Islet of Langerhans (tissue), 1 donor: ENCODE results near the gene ELAVL1.
"Not testable (repeated sequence)": the region's sequence is repeated elsewhere in the genome, so short reads cannot be mapped to it uniquely, and the experiment has no call there.

Experiments
- FAIRE-seq: peaks from one replicate; lab custom pipeline; 2011; peaks lifted over from hg19 to GRCh38; lab: Jason Lieb, UNC

ELAVL1 gene

DNA sequence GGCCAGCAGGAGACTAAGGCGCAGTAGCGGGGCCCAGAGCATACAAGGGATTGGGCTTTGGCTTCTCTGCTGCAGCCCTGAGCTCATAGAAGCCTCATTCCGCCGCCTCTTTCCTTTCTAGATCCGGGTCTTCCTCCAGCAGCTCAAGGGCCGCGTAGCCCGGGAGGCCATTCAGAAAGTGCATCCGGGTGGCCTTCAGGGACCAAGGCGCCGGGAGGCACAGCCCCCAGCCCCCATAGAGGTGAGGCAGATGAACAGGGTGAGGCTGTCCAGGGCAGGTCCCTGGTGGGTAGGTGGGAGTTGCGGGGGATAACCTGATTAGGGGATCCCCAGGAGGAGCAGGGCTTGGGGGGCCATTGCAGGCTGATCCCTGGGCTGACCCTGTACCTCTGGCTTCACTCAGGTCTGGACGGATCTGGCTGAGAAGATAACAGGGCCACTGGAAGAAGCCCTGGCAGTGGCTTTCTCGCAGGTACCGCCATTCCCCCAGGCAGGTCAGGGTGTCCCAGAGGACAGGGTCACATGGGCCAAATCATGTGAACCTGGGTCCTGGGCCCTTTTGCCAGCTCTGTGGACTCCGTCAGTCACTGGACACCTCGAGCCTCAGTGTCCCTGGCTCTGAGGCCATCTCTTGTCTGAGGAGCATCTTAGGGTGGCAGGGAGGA lies 84.0 kb downstream of the ELAVL1 start:
- no peak for FAIRE-seq

DNA sequence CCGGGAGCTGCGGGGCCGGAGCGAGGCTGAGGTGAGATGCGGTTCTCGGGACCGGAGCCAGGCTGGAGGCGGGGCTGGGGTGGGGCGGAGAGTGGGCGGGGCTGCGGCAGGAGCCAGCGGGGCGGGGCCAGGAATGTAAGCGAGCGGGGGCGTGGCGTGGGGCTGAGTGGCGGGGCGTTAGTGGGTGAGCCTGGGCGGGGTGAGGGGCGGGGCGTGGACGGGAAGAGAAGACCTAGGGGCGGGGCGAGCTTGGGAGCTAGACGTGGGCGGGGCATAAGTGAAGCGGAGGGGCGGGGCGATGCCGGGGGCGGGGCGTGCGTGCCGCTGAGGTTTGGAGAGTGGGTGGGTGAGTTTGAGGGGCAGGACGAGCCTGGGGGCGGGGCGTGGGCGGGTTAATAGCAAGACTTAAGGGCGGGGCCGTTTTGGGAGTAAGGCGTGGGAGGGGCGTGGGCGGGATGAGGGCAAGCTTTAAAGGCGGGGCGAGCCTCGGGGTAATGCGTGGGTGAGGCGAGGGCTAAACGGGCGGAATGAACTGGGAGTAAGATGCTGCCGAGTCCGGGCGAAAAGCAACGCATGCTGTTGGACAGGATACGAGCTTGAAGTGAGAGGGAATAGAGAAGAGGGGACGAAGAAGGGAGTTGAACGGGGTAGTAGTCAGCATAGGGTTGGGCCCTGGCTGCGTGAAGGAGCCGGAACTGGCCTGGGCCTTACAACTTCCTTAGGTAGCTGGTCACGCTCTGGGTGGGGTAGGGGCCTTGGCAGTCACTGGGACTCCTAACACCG lies 84.7 kb downstream of the ELAVL1 start:
- FAIRE-seq: no peak

DNA sequence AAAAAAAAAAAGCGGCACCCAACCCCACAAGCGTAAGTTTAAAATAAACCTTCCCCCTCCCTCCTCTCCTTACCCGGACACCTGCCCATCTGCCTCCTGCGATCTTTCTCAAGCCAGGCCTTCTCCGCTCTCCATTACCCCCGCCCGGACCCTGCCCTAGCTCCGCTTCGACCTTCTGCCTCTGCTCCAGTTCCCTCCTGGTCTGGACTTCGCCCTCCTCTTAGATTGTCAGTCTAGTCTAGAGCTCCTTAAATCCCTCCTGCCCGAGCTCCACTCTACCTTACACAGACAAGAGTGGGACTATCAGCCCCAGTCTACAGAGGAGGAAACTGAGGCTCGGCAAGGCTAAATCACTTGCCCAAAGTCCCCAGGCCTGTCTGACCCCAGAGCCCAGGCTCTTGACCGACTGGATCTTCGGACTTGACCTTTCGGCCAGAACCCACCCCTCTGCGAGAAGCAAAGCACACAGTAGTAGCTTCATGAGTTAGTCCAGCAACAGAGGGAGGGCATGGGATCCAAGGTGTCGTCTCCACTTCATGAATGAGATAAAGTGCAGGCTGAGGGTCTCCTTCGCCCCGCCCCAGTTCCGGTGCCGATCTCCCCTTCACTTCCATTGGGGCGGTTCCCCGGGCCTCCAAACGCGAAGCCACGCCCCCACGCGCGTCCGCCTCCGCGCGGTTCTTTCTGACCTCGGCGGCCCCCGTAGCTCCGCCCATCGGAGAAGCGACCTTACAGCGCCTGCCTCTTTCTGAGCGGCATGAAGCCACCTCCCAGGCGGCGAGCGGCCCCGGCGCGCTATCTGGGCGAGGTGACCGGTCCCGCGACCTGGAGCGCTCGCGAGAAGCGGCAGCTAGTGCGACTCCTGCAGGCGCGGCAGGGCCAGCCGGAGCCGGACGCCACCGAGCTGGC lies 85.6 kb downstream of the ELAVL1 start, which contains the start of gene SNAPC2:
Gene SNAPC2 (plus strand): TSS at position 729 of the 909 bp plus-strand sequence. CDS start 29 bp downstream, at position 758.
- FAIRE-seq: no peak

DNA sequence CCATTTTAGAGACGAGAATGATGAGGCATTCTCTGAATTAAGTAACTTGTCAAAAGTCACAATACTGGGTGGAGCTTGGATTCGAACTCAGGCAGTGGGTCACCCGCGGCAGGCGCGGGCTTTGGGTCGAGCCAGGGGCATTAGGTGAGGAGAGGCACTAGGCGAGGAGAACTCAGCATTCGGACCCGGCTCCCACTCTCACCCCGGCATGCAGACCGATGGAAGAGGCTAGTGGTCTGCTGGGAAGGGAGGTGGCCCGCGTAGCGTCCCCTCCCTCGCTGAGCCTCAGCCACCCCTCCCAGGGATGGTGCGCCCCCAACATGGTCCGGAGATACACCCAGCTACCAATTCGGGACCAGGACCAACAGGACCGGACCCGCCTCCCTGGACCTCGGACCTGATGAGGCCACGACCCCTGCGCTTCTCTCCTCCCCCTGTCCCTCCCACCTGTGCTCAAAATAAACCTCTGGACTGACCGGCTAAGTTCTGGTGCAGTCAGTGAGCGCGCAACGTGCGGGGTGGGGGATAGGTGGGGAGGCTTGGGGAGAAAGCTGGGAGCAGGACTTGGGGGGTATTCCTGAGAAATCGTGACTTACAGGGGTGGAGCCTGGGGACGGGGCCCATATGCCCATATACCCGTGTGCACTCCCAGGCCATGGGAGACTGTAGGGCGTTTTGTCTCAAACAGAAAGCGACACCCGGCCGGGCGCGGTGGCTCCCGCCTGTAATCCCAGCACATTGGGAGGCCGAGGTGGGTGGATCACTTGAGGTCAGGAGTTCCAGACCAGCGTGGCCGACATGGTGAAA lies 86.6 kb downstream of the ELAVL1 start:
- FAIRE-seq: no peak

DNA sequence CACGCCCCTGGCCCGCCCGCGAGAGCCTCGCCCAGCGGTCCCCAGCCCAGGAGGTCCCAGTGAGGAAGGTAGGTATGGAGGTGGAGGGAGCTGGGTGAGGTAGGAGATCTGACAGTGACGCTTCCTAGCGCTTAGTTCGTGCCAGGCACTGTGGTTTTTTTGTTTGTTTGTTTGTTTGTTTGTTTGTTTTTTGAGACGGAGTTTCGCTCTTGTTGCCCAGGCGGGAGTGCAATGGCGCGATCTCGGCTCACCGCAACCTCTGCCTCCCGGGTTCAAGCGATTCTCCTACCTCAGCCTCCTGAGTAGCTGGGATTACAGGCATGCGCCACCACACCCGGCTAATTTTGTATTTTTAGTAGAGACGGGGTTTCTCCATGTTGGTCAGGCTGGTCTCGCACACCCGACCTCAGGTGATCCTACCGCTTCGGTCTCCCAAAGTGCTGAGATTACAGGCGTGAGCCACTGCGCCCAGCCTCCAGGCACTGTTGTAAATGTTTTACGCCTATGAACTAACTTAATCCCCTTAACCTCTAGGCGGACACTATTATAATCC lies 87.3 kb downstream of the ELAVL1 start:
- FAIRE-seq: not testable (repeated sequence)

DNA sequence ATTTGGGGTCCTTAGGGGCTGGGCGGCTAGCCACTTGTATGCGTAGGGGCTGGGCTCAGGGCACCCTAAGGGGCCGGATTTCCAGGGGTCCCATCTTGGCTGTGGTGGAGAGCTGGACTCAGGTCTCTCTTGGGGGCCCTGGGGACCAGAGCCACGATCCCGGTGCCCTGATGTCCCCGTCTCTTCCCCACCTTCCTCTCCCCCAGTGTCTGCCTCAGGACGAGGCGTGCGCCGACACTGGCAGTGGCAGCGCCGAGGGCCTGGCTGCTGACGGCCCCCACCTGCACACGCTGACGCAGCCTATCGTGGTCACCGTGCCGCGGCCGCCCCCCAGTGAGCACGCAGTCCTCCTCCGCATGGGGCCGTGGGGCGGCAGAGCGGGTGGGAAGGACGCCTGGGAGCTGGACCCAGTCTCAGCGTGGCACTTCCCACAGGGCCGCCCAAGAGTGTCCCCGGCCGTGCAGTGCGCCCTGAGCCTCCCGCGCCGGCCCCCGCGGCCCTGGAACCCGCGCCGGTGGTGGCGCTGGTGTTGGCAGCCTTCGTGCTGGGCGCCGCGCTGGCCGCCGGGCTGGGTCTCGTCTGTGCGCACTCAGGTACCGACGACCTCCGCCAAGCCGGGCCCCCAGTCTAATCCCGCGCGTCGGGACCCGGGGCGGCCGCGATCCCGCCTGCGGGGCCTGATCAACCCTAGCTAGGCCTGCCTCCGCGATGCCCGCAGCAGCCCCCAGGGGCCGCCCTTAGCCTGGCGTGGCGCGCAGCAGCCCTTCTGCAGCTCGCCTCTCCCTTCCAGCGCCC lies 88.0 kb downstream of the ELAVL1 start:
- no peak for FAIRE-seq

DNA sequence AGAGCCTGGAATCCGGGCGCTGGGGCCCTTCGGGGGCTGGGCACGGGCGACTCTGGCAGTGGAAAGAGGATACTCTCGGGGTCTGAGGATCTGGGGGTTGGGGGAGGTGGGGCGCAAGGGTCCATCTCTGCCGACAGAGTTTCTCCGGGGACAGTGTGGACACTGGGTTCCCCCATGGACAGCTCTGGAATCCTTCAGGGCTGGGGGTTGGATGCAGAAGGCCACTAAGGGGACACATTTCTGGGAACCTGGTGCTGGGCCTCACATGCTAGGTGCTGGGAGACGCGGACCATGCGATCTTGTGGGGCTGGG lies 88.5 kb downstream of the ELAVL1 start:
- no peak for FAIRE-seq

DNA sequence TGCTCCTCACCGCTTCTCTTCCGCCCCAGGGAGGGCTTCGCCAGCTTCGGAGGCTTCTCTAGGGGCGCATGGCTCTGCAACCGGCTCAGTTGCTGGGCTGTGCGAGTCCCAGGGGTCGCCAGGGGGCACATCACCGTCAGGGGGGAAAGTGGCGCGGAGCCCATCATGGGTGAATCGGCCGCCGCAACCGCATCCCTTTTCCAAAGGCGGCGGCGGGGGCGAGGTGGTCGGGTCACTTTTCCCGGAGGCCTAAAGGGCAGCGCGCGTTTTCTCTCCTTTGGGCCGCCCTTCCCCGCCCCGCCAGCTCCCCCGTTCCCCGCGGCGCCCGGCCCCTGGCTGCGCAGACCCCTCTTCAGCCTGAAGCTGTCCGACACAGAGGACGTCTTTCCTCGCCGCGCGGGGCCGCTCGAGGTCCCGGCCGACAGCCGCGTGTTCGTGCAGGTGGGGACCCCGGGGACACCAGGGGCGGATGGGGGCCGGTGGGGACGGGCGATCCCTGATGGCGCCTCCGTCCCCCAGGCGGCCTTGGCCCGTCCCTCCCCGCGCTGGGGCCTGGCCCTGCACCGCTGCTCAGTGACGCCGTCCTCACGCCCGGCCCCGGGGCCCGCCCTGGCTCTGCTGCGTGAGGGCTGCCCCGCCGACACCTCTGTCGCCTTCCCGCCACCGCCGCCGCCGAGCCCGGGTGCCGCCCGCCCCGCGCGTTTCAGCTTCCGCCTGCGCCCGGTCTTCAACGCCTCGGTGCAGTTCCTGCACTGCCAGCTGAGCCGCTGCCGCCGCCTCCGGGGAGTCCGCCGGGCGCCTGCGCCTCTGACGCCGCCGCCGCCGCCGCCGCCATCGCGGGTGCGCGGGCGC lies 89.1 kb downstream of the ELAVL1 start:
- no peak for FAIRE-seq

DNA sequence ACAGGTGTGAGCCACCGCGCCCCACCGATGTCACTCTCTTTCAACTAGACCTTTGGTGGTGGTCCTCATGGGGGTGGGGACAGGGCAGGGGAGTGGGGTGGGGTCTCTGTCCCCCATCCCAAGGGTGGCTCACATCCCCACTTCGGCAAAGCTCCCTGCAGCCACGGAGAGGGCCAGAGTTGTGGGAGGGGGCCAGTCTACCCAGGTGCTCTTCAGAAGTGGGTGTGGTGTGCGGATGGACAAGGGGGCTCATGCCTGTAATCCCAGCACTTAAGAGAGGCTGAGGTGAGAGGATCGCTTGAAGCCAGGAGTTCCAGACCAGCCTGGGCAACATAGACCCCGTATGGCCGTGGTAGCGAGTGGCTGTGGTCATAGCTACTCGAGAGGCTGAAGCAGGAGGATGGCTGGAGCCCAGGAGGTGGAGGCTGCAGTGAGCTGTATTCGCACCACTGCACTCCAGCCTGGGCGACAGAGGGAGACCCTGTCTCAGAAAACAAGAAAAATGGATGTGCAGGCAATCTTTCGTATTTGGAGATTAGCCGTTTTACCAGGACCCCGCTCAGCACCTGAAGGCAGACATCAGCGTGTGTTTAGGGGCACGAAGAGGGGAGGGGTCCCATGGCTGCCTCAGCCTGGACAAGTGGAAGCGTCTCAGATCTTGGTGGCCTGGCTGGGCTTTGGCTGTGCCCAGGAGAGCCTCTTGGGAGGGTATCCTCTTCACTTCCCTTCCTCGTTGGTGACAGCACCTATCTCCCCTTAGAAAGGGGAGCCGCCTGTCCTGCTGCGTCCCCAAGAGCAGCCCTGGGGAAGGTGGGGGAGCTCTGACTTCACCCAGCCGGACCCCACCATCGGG lies 90.0 kb downstream of the ELAVL1 start:
- FAIRE-seq: no peak

DNA sequence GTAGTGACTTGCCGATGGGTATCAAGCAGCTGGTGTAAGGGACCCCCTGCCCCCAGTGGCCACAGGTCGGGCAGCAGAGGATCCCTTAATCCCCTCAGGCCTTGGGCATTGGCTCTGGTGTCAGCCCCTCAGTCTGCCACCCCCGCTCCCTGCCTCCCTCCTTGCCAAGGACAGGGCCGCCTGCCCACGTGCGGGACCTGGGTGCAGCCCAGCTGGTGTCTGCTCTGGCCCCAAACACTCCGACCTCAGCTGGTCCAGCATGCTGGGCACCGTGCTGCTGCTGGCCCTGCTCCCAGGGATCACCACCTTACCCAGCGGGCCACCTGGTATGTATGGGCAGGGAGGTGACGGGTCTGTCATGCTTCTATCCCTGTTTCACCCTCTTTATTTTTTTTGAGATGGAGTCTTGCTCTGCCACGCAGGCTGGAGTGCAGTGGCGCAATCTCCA lies 90.8 kb downstream of the ELAVL1 start, which contains the start of gene TGFBR3L:
Gene TGFBR3L (plus strand): TSS at position 233 of the 448 bp plus-strand sequence.
- FAIRE-seq: no peak

DNA sequence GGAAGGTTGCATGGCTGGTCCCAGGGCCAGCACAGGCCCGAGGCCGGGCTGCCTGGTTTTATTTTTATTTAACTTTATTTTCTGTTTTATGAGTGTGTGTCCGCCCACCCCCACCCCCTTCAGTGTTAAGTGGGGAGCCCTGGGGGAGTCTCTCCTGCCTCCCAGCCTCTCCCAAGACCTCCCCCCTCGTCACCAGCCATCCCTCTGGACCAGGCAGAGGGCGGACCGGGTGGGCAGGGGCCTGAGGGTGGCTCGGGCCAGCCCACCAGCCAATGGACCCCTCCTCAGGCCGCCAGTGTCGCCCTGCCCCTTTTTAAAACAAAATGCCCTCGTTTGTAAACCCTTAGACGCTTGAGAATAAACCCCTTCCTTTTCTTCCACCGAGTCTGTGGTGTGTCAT lies 91.3 kb downstream of the ELAVL1 start:
- FAIRE-seq: no peak

DNA sequence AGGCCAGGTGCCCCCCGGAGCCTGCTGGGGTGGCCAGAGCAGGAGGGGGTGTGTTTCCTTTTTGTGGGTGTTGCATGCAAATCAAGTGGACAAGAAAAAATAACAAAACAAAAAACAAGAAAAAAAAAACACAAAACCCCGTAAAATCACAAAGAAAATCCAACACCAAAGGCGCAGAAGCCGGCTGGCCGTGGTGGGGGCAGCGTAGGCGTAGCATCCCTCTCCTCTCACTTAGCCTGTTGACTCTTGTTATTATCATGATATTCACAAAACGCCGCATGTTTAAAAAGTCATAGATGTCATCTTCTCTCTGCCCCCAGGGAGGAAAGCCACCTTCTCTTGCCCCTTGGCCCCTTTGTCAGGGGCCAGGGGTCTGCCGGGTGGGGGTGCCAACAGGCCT lies 91.8 kb downstream of the ELAVL1 start:
- FAIRE-seq: no peak

DNA sequence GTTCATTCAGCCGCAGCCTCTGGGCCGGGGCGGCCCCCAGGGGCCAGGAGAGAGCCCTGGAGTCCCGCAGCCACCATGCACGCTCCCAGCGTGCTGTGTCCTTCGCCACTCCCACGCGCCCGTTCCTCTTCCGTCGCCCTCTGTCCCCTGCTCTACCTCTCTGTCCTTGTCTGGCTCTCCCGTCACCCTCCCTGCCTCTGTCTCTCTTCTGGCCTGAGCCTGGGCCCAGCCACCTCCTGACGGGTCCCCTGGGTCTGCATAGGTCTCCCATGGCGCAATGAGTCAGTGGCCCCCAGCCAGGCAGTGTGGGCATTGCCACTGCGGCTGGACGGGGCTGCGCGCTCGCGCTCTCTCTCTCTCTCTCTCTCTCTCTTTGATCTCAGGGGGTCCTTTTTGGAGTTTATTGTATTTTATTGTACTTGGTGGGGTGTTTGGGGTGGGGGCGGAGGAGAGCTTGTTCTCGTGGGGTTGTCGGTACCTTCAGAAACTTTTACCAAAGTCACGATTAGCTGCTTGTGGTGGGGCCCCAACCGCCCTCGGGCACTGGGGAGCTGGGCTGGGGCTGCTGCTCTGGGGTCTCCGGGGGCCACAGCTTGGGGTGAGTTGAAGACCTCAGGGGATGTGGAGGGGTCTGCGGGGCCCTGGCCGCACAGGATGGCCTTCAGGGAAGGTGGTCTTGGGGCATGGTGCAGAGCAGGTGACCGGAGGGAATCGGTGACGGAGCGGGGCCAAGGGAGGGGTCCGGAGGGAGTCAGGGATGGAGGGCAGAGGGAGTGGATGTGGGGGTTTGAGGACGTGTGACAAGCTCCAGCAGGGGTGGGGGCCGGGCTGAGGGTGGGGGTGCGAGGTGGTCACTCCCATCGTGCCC lies 92.5 kb downstream of the ELAVL1 start:
- no peak for FAIRE-seq

DNA sequence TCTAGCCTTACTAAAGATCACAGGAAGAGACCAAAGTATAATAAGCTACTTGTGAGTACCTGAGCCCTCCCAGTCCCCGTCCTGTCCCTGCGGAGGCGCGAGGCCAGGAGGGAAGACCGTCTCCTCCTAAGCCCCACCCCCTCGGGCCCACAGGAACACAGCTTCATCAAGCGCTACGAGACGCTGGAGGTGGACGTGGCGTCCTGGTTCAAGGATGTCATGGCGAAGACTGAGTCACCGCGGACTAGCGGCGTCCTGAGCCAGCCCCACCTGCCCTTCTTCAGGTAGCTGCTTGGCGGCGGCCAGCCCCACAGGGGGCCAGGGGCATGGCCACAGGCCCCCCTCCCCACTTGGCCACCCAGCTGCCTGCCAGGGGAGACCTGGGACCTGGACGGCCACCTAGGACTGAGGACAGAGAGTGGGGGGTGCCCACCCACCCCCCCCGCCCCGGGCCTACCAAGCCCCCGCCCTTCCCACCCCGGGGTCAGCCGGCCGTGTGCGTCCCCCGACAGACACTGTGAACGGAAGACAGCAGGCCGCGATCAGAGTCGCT lies 93.2 kb downstream of the ELAVL1 start:
- FAIRE-seq: no peak

DNA sequence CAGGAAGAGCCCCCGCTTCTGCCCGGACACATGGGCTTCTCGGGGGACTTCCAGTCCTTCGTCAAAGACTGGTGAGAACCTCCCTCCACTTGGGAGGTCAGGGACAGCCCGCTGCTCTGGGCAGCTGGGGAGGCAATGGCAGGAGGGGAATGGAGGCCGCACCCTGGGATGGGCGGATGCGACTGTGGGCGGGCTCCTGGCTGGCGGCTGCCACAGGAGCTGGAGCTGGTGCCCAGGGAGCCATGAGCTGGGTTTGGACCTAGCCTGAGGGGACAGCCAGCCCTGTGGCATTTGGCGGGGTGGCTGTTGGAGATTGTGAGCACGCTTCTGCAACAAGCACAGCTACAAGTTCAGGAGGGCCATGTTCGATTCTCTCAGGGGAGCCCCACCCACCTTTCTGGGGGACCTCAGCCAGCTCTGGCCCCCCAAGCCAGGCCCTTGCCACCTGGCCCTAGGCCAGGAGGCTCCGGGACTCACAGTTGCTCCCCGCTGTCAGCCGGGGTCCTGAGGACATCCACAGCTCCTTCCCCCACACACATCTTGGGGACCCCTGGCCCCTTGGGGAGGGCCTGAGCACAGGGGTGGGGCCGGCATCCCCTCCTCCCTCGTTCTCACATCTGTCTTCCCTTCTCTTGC lies 93.8 kb downstream of the ELAVL1 start:
- no peak for FAIRE-seq

DNA sequence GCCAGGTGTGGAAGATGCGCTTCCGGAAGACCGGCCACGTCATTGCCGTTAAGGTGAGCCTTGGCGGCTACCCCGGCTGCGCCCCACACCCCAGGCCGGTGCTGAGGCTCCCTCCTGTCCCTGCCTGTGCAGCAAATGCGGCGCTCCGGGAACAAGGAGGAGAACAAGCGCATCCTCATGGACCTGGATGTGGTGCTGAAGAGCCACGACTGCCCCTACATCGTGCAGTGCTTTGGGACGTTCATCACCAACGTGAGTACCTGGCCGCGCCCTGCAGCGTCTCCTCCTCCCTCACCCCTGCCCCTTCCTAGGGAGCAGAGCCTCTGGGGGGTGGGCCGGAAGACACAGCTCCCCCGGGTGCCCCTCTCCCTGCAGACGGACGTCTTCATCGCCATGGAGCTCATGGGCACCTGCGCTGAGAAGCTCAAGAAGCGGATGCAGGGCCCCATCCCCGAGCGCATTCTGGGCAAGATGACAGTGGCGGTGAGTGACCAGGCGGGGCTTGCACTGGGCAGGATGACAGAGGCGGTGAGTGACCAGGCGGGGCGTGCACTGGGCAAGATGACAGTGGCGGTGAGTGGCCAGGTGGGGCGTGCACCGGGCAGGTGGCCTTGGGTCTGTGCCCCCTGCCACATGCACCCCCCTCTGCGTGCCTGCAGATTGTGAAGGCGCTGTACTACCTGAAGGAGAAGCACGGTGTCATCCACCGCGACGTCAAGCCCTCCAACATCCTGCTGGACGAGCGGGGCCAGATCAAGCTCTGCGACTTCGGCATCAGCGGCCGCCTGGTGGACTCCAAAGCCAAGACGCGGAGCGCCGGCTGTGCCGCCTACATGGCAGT lies 94.9 kb downstream of the ELAVL1 start:
- FAIRE-seq: no peak
